ENCODE data around the gene RAPGEF6. TPM values are rescaled to one million over a fixed set of nuclear protein-coding genes. Genes with fewer than 3 reads are reported as not detected.

RAPGEF6 gene
- total RNA-seq, 2 experiments from 2014 or later: 27.0 to 34.1 TPM

GRCh38 chr5:131389096-131389868 lies 245.7 kb downstream of the RAPGEF6 start:
- ATAC-seq: peak; percentile 54
- ChIA-PET POLR2A (interaction anchor here (0.6 to 1.2 kb wide), 3 partner anchors 10 to 180 kb away, joined by 3 read pairs; no protein-coding TSS in a partner anchor), CTCF (interaction anchor here (1.4 kb wide), 2 partner anchors 27 to 33 kb away, joined by 3 read pairs; no protein-coding TSS in a partner anchor)
- Mint-ChIP-seq H3K9me3 (no peaks in the 10 kb centered on the region), H3K4me3 (no peak overlapping the region), H3K27me3 (no peaks in the 10 kb centered on the region), H3K4me1 (ENCODE audit: low read depth) (peaks cover 87% of the 10 kb centered on the region), H3K36me3 (ENCODE audit: low read depth) (peaks cover 74% of the 10 kb centered on the region), H3K27ac (peak overlapping the region; percentile 90)
- intact Hi-C loops (cut with micrococcal nuclease): no loop called here
- TF ChIP-seq, protein P1, sequence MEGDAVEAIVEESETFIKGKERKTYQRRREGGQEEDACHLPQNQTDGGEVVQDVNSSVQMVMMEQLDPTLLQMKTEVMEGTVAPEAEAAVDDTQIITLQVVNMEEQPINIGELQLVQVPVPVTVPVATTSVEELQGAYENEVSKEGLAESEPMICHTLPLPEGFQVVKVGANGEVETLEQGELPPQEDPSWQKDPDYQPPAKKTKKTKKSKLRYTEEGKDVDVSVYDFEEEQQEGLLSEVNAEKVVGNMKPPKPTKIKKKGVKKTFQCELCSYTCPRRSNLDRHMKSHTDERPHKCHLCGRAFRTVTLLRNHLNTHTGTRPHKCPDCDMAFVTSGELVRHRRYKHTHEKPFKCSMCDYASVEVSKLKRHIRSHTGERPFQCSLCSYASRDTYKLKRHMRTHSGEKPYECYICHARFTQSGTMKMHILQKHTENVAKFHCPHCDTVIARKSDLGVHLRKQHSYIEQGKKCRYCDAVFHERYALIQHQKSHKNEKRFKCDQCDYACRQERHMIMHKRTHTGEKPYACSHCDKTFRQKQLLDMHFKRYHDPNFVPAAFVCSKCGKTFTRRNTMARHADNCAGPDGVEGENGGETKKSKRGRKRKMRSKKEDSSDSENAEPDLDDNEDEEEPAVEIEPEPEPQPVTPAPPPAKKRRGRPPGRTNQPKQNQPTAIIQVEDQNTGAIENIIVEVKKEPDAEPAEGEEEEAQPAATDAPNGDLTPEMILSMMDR (IDR thresholded peaks at IDR 0.05): no peak
- DNase-seq: peak; percentile 38

DNA sequence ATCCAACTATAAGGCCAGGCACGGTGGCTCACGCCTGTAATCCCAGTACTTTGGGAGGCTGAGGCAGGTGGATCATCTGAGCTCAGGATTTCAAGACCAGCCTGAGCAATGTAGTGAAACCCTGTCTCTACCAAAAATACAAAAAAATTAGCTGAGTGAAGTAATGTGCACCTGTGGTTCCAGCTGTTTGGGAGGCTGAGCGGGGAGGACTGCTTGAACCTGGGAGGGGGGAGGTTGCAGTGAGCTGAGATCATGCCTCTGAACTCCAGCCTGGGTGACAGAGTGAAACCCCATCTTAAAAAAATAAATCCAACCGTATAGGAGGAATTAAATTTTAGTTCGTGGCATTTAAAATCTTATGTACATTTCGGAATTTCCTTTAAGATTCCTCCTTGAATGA lies 247.8 kb downstream of the RAPGEF6 start:
- Mint-ChIP-seq H3K36me3 (ENCODE audit: low read depth) (peaks cover 69% of the 10 kb centered on the region), H3K4me1 (ENCODE audit: low read depth) (peaks cover 86% of the 10 kb centered on the region), H3K27me3 (no peaks in the 10 kb centered on the region), H3K4me3 (no peak overlapping the region), H3K9me3 (no peaks in the 10 kb centered on the region), H3K27ac (peak overlapping the region; percentile 99)
- TF ChIP-seq, protein P1 (IDR thresholded peaks at IDR 0.05): no peak
- DNase-seq (no peak), ATAC-seq (no peak)
- intact Hi-C loops (cut with micrococcal nuclease): no loop called here
- POLR2A ChIA-PET: interaction anchor here (0.7 to 1.3 kb wide), 3 partner anchors 27 to 222 kb away, joined by 3 to 4 read pairs (median 3); no protein-coding TSS in a partner anchor
- CTCF ChIA-PET: no interaction called here

DNA sequence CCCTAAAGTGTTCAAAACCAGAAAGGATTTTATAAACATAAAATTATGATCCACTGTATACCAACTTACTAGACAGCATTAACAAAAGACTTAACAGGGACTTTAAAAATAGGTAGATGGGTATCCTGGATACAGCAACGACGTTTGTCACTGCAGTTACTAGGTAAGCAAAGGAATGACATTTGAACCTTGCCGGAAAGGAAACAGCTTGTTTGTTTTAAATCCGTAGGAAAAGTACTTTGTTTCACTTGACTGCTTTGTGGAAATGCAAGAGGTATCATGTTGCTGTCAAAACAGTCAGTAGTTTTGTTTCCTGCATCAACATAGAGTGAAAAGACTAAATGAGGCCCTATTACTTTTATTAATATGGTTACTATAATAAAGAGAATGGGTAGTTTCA lies 248.2 kb downstream of the RAPGEF6 start:
- TF ChIP-seq, protein P1 (IDR thresholded peaks at IDR 0.05): no peak
- intact Hi-C loops (cut with micrococcal nuclease): no loop called here
- H3K9me3 Mint-ChIP-seq: no peaks in the 10 kb centered on the region
- peaks cover 68% of the 10 kb centered on the region for H3K36me3 Mint-ChIP-seq (ENCODE audit: low read depth)
- peak overlapping the region; percentile 99 for H3K27ac Mint-ChIP-seq
- ATAC-seq: no peak
- H3K4me1 Mint-ChIP-seq (ENCODE audit: low read depth): peaks cover 85% of the 10 kb centered on the region
- no peaks in the 10 kb centered on the region for H3K27me3 Mint-ChIP-seq
- DNase-seq: no peak
- ChIA-PET POLR2A (interaction anchor here (1.3 kb wide), 1 partner anchor 114 kb away, joined by 3 read pairs; no protein-coding TSS in a partner anchor), CTCF (no interaction called here)
- H3K4me3 Mint-ChIP-seq: no peak overlapping the region

GRCh38 chr5:131386124-131386523 lies 248.9 kb downstream of the RAPGEF6 start:
- TF ChIP-seq, protein P1 (IDR thresholded peaks at IDR 0.05): no peak
- DNase-seq (no peak), ATAC-seq (no peak)
- Mint-ChIP-seq H3K27ac (peak overlapping the region; percentile 99), H3K9me3 (no peaks in the 10 kb centered on the region), H3K4me3 (no peak overlapping the region), H3K4me1 (ENCODE audit: low read depth) (peaks cover 87% of the 10 kb centered on the region), H3K27me3 (no peaks in the 10 kb centered on the region), H3K36me3 (ENCODE audit: low read depth) (peaks cover 70% of the 10 kb centered on the region)
- ChIA-PET CTCF (interaction anchor here (1.0 kb wide), 1 partner anchor 101 kb away, joined by 3 read pairs; no protein-coding TSS in a partner anchor), POLR2A (interaction anchor here (1.1 to 1.3 kb wide), 2 partner anchors 98 to 114 kb away, joined by 3 read pairs; no protein-coding TSS in a partner anchor)
- intact Hi-C loops (cut with micrococcal nuclease): no loop called here

Data from activated CD8-positive, alpha-beta T cell treated with anti-CD3 and anti-CD28 coated beads for 36 hours (primary cell).